ENCODE results near the gene SYTL3.

SYTL3 gene

DNA sequence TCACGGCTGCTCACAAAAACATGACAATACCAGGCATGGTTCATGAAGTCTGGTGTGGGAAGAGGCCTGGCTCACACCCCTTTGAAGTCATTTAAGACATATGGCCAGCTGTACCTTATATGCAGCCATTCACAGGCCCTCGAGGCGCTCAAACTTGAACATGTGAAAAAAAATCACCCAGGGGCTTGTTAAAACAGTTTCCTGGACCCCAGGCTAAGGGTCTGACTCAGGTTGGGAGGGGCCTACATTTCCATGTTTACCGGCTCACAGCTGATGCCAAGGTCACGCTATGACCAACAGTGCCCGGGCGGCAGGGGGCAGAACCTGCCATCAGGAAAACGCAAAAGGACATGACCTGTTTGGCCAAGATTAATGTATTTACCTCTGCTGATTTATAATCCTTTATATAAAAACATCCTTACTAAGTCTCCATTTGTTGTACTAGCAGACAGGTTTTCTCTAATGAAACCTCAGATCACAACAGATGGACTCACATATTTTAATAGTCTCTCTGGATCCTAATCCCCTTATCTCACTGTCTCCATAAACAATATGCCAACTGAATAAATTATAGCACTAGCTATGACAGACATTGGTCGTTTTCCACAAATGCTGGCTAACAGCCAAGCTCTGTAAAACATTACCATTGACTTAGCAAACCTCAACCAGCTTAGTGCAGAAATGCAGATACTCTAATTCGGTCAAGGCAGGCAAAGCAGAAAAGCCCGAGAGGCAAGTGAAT lies 149.4 kb downstream of the SYTL3 start:
- TF ChIP-seq, protein P1, sequence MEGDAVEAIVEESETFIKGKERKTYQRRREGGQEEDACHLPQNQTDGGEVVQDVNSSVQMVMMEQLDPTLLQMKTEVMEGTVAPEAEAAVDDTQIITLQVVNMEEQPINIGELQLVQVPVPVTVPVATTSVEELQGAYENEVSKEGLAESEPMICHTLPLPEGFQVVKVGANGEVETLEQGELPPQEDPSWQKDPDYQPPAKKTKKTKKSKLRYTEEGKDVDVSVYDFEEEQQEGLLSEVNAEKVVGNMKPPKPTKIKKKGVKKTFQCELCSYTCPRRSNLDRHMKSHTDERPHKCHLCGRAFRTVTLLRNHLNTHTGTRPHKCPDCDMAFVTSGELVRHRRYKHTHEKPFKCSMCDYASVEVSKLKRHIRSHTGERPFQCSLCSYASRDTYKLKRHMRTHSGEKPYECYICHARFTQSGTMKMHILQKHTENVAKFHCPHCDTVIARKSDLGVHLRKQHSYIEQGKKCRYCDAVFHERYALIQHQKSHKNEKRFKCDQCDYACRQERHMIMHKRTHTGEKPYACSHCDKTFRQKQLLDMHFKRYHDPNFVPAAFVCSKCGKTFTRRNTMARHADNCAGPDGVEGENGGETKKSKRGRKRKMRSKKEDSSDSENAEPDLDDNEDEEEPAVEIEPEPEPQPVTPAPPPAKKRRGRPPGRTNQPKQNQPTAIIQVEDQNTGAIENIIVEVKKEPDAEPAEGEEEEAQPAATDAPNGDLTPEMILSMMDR (IDR thresholded peaks at IDR 0.05; ENCODE audit: borderline replicate concordance, extremely low read depth, low read length, poor library complexity, severe bottlenecking): no peak
- TF ChIP-seq EZH2 (IDR thresholded peaks at IDR 0.05; ENCODE audit: borderline replicate concordance, low read depth, low read length, severe bottlenecking): no peak
- DNase-seq (no peak), ATAC-seq (ENCODE audit: insufficient read depth, low read depth) (no peak)
- Histone ChIP-seq H3K79me2 (ENCODE audit: insufficient read depth, low read length) (peaks cover 97% of the 10 kb centered on the region), H3K4me3 (ENCODE audit: low read depth in 1 of 2, low read length in 2 of 2) (no peak overlapping the region), H3K9me3 (ENCODE audit: insufficient read depth, low read length, severe bottlenecking) (no peaks in the 10 kb centered on the region), H3K27me3 (ENCODE audit: insufficient read depth, low read length, poor library complexity) (no peaks in the 10 kb centered on the region), H3K4me2 (ENCODE audit: insufficient read depth, low read length) (no peak overlapping the region), H3K27ac (ENCODE audit: low read length) (no peak overlapping the region), H4K20me1 (ENCODE audit: insufficient read depth, low read length) (peaks cover 89% of the 10 kb centered on the region), H2AFZ (ENCODE audit: low read depth, low read length) (no peak overlapping the region), H3K36me3 (ENCODE audit: insufficient read depth, low read length) (peaks cover 13% of the 10 kb centered on the region), H3K9ac (ENCODE audit: low read depth, low read length) (no peak overlapping the region), H3K4me1 (ENCODE audit: insufficient read depth, low read length) (peaks cover 20% of the 10 kb centered on the region)

DNA sequence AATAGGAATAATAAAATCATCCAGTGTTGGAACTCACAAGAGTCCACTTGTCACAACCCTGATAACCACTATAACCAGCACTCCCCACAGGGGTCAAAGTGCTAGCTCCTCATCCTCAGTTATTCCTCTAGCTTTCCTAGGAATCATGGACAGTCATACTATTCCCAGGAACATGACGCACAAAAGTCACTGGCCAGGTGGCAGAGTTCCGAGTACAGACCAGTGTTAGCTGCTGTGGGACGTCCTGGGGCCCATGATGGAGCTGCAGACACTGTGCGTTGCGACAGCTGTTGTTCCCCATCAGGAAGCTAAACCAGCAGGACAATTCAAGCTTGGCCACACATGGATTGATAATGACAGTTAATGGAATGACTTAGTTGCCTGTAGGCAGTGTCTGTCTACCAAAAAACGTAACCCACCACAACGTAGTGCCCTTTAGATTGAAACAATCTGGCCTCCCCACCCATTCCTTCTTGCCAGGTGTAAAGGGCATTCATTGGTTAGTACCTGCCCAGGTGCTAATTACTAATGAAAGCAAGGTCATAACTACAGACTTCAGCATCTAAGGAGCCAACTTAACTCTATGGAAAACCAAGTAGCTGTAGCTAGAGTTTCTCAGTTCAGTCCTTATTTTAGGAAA lies 151.9 kb downstream of the SYTL3 start:
- no peak for TF ChIP-seq EZH2 (IDR thresholded peaks at IDR 0.05; ENCODE audit: borderline replicate concordance, low read depth, low read length, severe bottlenecking)
- TF ChIP-seq, protein P1 (IDR thresholded peaks at IDR 0.05; ENCODE audit: borderline replicate concordance, extremely low read depth, low read length, poor library complexity, severe bottlenecking): no peak
- DNase-seq (no peak), ATAC-seq (ENCODE audit: insufficient read depth, low read depth) (no peak)
- Histone ChIP-seq H3K36me3 (ENCODE audit: insufficient read depth, low read length) (peaks cover 11% of the 10 kb centered on the region), H3K4me2 (ENCODE audit: insufficient read depth, low read length) (no peak overlapping the region), H3K27me3 (ENCODE audit: insufficient read depth, low read length, poor library complexity) (no peaks in the 10 kb centered on the region), H2AFZ (ENCODE audit: low read depth, low read length) (no peak overlapping the region), H3K27ac (ENCODE audit: low read length) (peak overlapping the region; percentile 52; the same call in 1 of the 2 replicates), H4K20me1 (ENCODE audit: insufficient read depth, low read length) (peaks cover 83% of the 10 kb centered on the region), H3K9me3 (ENCODE audit: insufficient read depth, low read length, severe bottlenecking) (no peaks in the 10 kb centered on the region), H3K79me2 (ENCODE audit: insufficient read depth, low read length) (peaks cover 94% of the 10 kb centered on the region), H3K4me3 (ENCODE audit: low read depth in 1 of 2, low read length in 2 of 2) (no peak overlapping the region), H3K4me1 (ENCODE audit: insufficient read depth, low read length) (peaks cover 44% of the 10 kb centered on the region), H3K9ac (ENCODE audit: low read depth, low read length) (no peak overlapping the region)

- peak; percentile 77 for DNase-seq
- Histone ChIP-seq H3K4me3 (ENCODE audit: low read depth in 1 of 2, low read length in 2 of 2) (peak overlapping the region in 1 of 2 experiments; percentile 47; a peak in 2 of 4 replicates), H3K4me1 (ENCODE audit: insufficient read depth, low read length) (peaks cover 62% of the 10 kb centered on the region)
These were observed 153.9 kb downstream of the SYTL3 start for GRCh38 chr6:158803733-158804143.

More at GRCh38 chr6:158803733-158804143, 153.9 kb downstream of the SYTL3 start:
- Histone ChIP-seq H3K4me2 (ENCODE audit: insufficient read depth, low read length) (peak overlapping the region; percentile 67), H3K27me3 (ENCODE audit: insufficient read depth, low read length, poor library complexity) (no peaks in the 10 kb centered on the region), H3K9ac (ENCODE audit: low read depth, low read length) (peak overlapping the region; percentile 47), H3K27ac (ENCODE audit: low read length) (peak overlapping the region; percentile 96), H3K9me3 (ENCODE audit: insufficient read depth, low read length, severe bottlenecking) (no peaks in the 10 kb centered on the region), H4K20me1 (ENCODE audit: insufficient read depth, low read length) (peaks cover 83% of the 10 kb centered on the region), H3K36me3 (ENCODE audit: insufficient read depth, low read length) (peaks cover 18% of the 10 kb centered on the region), H2AFZ (ENCODE audit: low read depth, low read length) (no peak overlapping the region), H3K79me2 (ENCODE audit: insufficient read depth, low read length) (peaks cover 94% of the 10 kb centered on the region)
- TF ChIP-seq, protein P1 (IDR thresholded peaks at IDR 0.05; ENCODE audit: borderline replicate concordance, extremely low read depth, low read length, poor library complexity, severe bottlenecking): no peak
- no peak for TF ChIP-seq EZH2 (IDR thresholded peaks at IDR 0.05; ENCODE audit: borderline replicate concordance, low read depth, low read length, severe bottlenecking)
- ATAC-seq (ENCODE audit: insufficient read depth, low read depth): peak; percentile 98
